GM12872 (cell line): ENCODE data around the gene XKR7.

Experiments used
- TF ChIP-seq, protein P1 (sequence below): IDR thresholded peaks from 3 replicates; pipeline ENCODE4 v1.5.1; 2011; ENCODE audit warnings: low read depth, mild to moderate bottlenecking, low read length, moderate library complexity; ENCODE audit not compliant: insufficient read depth

Gene XKR7

DNA sequence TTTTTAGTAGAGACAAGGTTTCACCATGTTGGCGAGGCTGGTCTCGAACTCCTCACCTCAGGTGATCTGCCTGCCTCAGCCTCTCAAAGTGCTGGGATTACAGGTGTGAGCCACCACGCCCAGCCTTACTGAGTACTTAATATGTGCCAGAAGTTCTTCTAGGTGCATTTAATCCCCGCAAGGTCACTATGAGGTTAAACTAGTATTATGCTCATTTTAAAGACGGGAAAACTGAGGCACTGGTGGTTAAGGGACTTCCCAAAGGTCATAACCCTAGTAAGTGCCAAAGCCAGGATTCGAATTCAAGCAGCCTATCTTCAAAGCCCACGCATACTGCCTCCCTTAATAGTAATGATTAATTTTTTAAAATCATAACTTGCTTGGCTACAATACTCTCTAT lies 41.6 kb downstream of the XKR7 start:
- TF ChIP-seq, protein P1, sequence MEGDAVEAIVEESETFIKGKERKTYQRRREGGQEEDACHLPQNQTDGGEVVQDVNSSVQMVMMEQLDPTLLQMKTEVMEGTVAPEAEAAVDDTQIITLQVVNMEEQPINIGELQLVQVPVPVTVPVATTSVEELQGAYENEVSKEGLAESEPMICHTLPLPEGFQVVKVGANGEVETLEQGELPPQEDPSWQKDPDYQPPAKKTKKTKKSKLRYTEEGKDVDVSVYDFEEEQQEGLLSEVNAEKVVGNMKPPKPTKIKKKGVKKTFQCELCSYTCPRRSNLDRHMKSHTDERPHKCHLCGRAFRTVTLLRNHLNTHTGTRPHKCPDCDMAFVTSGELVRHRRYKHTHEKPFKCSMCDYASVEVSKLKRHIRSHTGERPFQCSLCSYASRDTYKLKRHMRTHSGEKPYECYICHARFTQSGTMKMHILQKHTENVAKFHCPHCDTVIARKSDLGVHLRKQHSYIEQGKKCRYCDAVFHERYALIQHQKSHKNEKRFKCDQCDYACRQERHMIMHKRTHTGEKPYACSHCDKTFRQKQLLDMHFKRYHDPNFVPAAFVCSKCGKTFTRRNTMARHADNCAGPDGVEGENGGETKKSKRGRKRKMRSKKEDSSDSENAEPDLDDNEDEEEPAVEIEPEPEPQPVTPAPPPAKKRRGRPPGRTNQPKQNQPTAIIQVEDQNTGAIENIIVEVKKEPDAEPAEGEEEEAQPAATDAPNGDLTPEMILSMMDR = no peak

DNA sequence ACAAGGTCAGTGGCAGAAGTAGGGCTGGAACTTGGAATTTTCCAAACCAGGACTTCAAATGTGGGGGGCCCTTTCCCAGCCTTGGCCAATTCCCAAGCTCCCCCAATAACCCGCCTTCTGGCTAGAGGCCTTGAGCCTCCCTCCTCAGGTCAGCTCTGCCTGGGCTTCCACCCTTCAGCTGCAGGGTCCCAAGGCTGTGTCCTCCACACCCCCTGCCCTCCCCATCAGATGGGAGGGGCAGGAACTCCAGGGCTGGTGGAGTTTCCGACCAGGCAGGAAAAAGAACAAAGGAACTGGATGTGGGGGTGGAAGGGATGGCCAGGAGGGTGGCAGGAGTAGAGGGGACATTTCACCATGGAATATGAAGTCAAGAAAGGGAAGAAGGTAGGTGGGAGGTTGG lies 42.1 kb downstream of the XKR7 start, which contains the start of gene CCM2L:
Gene CCM2L, plus strand, starts transcription at position 338 of the 400 bp plus-strand sequence. Its CDS starts 17 bp downstream, at position 355.
- TF ChIP-seq, protein P1 = no peak

DNA sequence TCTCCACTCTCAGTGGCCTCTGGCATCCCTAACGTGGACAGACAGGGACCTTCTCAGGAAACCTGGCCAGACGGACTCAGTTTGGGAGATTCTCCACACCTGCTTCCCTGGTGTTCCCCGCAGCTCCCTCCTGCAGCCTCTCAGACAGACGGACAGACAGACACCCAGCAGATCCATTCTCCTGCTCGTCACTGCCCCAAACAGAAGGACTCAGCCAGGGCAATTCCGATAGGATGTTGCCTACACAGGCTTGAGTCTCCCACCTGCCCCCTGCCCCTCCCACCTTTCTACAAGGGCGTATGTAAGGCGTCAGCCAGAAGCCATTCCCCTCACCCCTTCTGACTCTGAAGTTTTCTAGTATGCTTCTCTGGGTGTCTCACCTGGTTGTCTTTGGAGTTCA lies 42.7 kb downstream of the XKR7 start:
- TF ChIP-seq, protein P1 = no peak

DNA sequence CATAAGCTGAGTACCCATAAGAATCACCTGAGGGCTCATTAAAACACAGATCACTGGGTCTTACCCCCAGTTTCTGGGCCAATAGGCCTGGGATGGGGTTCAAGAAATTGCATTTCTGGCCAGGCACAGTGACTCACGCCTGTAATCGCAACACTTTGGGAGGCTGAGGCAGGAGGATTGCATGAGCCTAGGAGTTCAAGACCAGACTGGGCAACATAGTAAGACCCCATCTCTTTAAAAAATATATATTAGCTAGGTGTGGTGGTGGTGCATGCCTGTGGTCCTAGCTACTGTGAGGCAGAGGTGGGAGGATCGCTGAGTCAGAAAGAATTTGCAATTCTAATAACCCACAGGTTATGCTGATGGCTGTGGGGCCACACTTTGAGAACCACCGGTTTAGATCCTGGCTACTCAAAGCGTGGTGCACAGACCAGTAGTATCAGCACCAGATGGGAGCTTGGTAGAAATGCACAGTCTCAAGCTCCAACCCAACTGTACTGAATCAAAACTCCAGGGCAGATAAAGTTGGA lies 44.3 kb downstream of the XKR7 start:
- TF ChIP-seq, protein P1 = no peak

DNA sequence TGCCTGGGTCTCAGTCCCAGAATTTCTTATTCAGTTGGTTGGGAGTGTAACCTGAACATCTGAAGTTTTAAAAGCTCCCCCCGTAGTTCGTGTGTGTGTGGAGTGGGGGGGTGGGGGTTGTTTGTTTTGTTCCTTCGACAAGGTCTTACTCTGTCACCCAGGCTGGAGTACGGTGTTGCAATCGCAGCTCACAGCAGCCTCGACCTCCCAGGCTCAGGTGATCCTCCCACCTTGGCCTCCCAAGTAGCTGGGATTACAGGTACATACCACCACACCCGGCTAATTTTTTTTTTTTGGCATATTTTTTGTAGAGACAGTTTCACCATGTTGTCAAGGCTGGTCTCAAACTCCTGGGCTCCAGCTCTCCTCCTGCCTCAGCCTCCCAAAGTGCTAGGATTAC lies 45.4 kb downstream of the XKR7 start:
- TF ChIP-seq, protein P1 = no peak

DNA sequence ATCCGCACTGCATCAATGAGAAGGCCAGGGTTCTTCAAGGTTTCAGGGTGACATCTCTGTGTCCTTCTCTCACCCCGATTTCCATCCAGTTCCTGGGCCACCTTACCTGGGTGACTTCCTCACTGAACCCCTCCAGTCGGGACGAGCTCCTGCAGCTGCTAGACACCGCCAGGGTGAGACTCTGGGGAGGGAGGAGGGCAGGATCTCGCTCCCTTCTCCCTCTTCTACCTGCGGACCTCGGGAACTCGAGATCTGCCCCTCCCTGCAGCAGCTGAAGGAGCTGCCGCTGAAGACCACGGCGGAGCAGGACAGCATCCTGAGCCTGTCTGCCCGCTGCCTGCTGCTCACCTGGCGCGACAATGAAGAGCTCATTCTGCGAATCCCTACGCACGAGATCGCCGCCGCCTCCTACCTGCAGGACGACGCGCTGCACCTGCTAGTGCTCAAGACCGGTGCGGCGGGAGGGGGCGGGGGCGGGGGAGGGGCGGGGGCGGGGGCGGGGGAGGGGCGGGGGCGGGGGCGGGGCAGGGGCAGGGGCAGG lies 49.8 kb downstream of the XKR7 start:
- TF ChIP-seq, protein P1 = peak; percentile 23; the same call in 1 of the 3 replicates

DNA sequence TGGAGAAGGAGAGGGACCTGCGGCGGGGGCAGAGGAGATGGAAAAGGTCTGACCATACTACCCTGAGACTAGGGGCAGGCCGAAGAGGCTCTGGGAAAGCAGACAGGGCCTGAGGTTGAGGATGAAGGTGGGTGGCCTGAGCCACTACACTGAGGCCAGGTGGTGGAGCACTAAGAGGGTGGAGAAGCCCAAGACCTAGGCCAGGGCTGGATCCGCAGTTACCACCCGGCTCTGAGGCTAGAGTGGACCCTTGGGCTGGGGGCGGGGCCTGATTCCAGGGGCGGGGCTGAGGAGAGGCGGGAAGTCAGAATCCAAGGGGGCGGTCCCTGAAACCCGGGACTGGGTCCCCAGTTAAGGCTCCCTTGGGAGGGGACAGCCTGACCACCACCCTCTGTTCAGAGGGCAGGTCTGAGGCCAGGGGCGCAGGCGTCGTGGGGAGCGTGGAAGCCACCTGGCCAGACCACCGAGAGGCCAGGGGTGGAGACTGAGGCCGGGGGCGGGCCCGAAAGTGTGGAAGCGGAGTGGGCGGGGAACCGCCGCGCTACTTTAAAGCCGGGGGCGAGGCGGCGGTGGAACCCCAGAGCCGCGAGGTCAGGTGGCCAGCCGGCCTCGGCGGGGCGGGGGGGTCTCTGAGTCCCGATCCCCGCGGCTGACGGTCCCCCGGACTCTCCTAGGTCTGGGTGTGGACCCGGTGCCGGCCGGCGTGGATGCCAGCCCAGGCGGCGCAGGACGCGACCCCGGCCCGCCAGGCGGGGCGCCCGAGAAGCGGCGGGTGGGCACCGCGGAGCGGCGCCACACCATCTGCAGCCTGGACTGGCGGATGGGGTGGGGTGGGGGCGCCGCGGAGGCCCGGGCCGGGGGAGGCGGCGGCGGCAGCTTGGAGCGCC lies 50.6 kb downstream of the XKR7 start:
- TF ChIP-seq, protein P1 = no peak
